NCI-H2081 (cell line): ENCODE results near the gene PTGDS.
A peak's percentile ranks its signal among the peaks of the same experiment; 100 is the strongest.

ENCODE experiments used
- DNase-seq, 2 experiments: peaks; one replicate each; lab custom pipeline; 2025; lab: John Stamatoyannopoulos, UW

The PTGDS gene

GRCh38 chr9:137025517-137025966 is 48.2 kb downstream of the PTGDS start:
- DNase-seq: peak; percentile 70 to 74

- DNase-seq: no peak
These were observed 49.1 kb downstream of the PTGDS start for GRCh38 chr9:137026384-137026783.

DNA sequence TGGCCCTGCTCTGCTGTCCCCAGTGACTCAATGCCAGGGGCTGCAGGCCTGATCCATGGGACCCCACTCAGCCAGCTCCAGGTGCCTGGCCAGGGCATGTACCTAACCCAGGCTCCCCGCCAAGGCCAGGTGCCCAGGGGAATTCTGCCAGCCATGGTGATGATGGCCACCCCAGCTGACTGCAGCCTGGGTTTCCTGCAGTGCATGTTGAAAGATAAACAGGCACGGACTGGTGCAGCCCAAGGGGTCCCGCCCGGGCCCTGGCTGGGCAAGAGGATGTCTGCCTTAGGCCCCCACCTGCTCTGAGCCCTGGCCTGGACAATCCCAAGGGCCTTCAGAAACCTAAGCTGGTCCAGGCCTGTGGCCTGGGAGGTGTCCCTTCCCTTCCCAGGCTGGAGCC is 49.5 kb downstream of the PTGDS start:
- peak in 1 of 2 experiments; percentile 17 for DNase-seq

DNA sequence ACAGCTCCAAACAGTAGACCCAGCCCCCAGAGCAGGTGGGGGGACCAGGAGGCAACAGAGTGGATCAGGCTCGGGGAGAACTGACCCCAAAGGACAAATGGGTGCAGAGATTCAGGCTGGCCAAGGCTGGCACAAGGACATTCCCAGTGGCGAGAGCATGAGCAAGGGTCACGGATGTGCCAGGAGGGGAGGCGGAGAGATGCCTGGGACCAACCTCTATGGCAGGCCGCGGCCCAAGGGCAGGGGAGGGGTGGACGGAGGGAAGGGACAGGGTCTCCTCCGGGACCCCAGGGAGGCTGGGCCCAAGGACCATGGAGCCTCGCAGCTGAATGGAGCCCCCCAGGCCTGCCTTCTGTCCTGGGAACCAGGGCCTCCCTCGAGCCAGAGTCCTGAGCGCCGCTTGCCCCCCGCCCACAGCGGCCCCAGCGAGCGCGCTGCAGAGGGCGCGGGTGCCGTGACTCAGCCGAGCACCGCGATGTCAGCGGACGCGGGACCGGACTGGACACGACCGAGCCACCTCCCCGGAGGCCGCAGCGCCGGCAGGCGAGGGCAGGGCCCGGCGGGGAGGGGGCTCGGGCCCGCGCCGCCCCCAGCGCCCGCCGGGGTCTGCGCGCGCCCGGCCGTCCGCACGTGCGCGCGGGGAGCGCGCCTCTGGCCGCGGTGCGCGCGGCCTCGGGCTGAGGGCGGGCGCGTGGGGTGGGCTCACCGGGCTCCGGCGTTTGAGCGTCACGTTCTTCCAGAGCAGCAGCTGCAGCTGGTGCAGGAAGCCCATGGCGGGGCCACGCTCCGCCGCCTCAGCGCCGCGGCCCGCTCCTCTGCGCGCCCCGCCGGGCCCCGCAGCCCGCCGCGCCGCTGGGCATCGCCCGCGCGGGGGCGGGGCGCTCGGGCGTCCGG is 50.3 kb downstream of the PTGDS start, which contains the start of gene ABCA2:
TSS of gene ABCA2 (minus strand) at position 869 of the 894 bp plus-strand sequence. CDS start at position 772, 97 bp downstream.
- DNase-seq: no peak

DNA sequence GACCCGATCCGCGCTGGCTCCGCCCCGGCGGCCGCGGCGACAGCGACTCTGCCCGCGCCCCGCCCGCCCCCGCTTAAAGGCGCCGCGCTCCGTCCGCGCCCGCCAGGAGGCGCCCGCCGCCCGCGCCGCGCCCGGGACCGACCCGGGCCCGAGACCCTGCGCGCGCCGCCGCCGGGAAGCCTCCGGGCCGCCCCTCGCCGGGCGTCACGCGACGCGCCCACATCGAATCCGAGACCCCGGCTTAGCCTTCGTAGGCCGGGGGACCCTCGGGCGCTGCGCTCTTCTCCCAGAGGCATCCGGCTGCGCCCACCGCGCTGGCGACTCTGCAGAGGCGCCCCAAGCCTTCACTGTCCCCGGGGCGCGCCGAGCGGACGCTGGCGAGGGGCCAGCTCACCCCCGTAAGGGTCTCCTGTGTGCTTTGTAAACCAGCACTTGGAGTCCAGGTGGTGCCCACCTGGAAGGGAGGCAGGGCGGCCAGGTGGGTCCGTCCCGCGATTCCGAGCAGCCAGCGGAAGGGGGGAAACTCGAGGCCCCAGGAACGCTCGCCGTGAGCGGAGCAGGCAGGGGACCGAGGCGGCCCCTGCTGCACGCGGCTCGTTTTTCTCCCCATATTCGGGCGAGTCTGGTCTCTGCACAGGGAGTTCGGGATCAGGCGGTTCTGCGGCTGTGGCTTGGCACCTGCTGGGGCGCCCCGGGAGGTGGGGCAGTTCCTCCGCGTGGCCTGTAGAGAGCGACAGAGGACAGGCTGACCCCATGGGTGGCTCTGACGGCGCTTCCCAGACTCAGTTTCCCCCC is 51.2 kb downstream of the PTGDS start:
- peak; percentile 68 to 70 for DNase-seq

- peak; percentile 44 to 57 for DNase-seq
These were observed 52.0 kb downstream of the PTGDS start for GRCh38 chr9:137029058-137029936.

DNA sequence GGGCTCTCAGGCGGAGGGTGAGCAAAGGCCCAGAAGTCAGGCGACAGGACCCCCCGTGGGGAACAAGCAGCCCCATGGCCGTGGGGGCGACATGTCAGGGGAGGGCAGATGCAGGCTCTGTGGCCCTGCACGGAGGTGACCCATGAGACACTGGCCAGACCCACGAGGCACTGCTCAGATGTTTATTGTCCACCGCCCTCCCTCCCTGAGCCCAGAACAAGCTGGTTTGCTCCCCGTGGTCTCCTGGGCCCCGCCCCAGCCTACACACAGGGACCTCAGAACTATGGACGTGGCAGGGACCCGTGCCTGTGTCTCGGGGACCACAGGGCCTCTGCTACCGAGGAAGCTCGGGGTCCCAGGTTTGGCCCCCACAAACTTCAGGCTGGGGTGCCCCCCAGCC is 52.7 kb downstream of the PTGDS start:
- no peak for DNase-seq

DNA sequence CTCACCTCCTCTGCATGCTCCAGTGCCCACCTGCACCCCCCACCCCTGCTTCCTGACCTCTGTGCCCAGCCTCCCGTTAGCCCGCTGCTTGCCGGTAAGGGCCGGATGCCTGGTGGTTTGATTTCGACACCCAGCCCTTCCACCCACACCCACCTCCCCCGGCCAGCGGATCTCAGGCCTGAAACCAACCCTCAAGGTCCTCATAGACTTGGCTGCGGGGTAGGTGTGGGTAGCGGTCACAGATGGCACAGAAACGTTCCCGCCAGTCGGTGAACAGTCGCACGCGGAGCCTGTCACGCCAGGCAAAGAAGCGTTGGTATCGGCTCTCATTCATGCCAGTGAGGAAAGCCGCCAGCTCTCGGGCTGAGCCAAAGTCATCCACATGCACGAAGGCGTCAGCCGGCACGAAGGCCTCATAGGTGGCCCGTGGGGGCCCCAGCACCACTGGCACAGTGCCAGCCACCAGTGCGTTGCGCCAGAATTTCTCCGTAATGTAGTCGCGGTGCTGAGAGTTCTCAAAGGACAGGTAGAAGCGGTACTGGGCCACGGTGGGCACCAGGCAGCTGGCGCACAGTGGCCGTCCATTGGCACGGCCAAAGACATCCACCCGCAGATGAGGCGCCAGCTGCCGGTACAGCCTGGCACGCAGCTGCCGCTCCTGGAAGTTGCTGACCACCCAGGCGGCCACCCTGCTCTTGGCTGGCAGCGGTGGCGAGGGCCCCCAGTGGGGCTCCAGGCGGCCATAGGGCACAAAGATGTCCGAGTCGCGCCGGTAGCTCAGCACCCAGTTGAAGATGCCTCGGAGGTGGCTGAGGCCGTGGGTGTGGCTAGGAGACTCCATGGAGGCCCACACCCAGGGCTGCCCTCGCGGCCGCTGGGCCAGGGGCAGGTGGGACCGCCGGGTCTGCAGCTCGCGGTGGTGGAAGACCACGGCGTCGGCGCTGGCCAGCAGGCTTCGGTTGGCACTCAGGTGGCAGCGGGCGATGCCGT is 53.5 kb downstream of the PTGDS start:
- DNase-seq: no peak
